K562 (cell line): ENCODE results near the gene KRT39. TPM values are rescaled to one million over a fixed set of nuclear protein-coding genes. Genes with fewer than 3 reads are reported as not detected.

Experiments
- ATAC-seq: fragments of 200-7000 bp; cut with Tn5 transposase; 3 replicates; pipeline ENCODE4 v1.9.1; 2020; ENCODE audit warnings: moderate library complexity
- BruUV-seq: library from RNA; stranded (reverse); fragments of 400-500 nt; replicated peaks from 2 replicates; lab custom pipeline; 2021; lab: Mats Ljungman, UMichigan
- CTCF ChIA-PET: fragments of 300-600 bp; formaldehyde crosslinking; extraction: SDS; loops from one replicate; lab custom pipeline; 2021; ENCODE audit warnings: low intra/inter-chr PET ratio; lab: Yijun Ruan, JAX
- POLR2A ChIA-PET: fragments of 300-600, 350-650 bp; sonication (Branson Sonifier 250); formaldehyde crosslinking; extraction: SDS; loops from one replicate; lab custom pipeline; 2021; ENCODE audit warnings: antibody characterized with exemption, inconsistent platforms; lab: Yijun Ruan, JAX
- DNase-seq, 4 experiments: peaks; one replicate each; pipeline versions ENCODE4 v3.0.0 to v3.0.0-alpha.2; 2011 to 2018; ENCODE audit warnings: low spot score in 3 of 4, mixed read lengths in 3 of 4; ENCODE audit errors: extremely low read depth in 1 of 4
- FAIRE-seq: peaks from 2 replicates; lab custom pipeline; 2011; peaks lifted over from hg19 to GRCh38; lab: Jason Lieb, UNC
- H2AFZ ChIP-seq: 2 replicates; pipeline ENCODE4 v1.6.0; 2011; ENCODE audit warnings: low read depth, low read length, control low read depth, inconsistent platforms
- H3K27ac ChIP-seq: fragments of 200-600 bp; 3 replicates; pipeline ENCODE4 v1.8.0; 2011; ENCODE audit warnings: low read depth, mild to moderate bottlenecking, control low read depth, inconsistent platforms, low read length, moderate library complexity, mixed read lengths; ENCODE audit errors: extremely low read depth
- H3K27me3 ChIP-seq, 2 experiments: fragments of 300-600 bp in 1 of 2; 2 replicates in 1 of 2; 3 replicates in 1 of 2; pipeline versions ENCODE4 v1.6.0 to v1.8.0; 2011; ENCODE audit warnings: inconsistent platforms in 2 of 2, low read length in 2 of 2, mild to moderate bottlenecking in 1 of 2, mixed read lengths in 1 of 2, moderate library complexity in 1 of 2; ENCODE audit not compliant: control insufficient read depth in 2 of 2, insufficient read depth in 2 of 2
- H3K36me3 ChIP-seq: fragments of 300-600 bp; 3 replicates; pipeline ENCODE4 v1.8.0; 2011; ENCODE audit warnings: mild to moderate bottlenecking, low read length, inconsistent platforms; ENCODE audit not compliant: control insufficient read depth, insufficient read depth
- H3K4me1 ChIP-seq, 2 experiments: fragments of 200-600 bp in 1 of 2; replicated peaks in 1 of 2; 2 replicates in 1 of 2; 3 replicates in 1 of 2; pipeline versions ENCODE4 v1.5.1 to v1.8.0; 2011; ENCODE audit warnings: inconsistent platforms in 2 of 2, low read length in 2 of 2, mild to moderate bottlenecking in 1 of 2, mixed read lengths in 1 of 2, moderate library complexity in 1 of 2; ENCODE audit not compliant: control insufficient read depth in 2 of 2, insufficient read depth in 2 of 2
- H3K4me2 ChIP-seq: 2 replicates; pipeline ENCODE4 v1.6.1; 2011; ENCODE audit warnings: low read length, control low read depth, inconsistent platforms, mixed read lengths; ENCODE audit not compliant: insufficient read depth
- H3K4me3 ChIP-seq: fragments of 200-600 bp; sonication (generic), shearing (Covaris generic); 2 replicates; pipeline ENCODE4 v1.5.1; 2016; ENCODE audit warnings: control low read depth, inconsistent platforms
- H3K79me2 ChIP-seq: fragments of 200-600 bp; 3 replicates; pipeline ENCODE4 v1.8.0; 2011; ENCODE audit warnings: low read length, inconsistent platforms; ENCODE audit not compliant: control insufficient read depth, insufficient read depth
- H3K9ac ChIP-seq, 2 experiments: 2 replicates each; pipeline versions ENCODE4 v1.6.0 to v1.6.1; 2011; ENCODE audit warnings: low read depth in 2 of 2, low read length in 2 of 2, control low read depth in 1 of 2, inconsistent platforms in 1 of 2, mild to moderate bottlenecking in 1 of 2, mixed read lengths in 1 of 2; ENCODE audit not compliant: insufficient read depth in 1 of 2
- H3K9me1 ChIP-seq: one replicate; pipeline ENCODE4 v1.6.0; 2011; ENCODE audit warnings: inconsistent platforms, mild to moderate bottlenecking, low read length, moderate library complexity; ENCODE audit not compliant: control insufficient read depth, insufficient read depth
- H3K9me3 ChIP-seq: replicated peaks from 2 replicates; pipeline ENCODE4 v1.5.1; 2011; ENCODE audit warnings: low read depth, low read length, inconsistent platforms; ENCODE audit not compliant: control insufficient read depth, insufficient read depth
- H4K20me1 ChIP-seq: replicated peaks from 2 replicates; pipeline ENCODE4 v1.6.1; 2011; ENCODE audit warnings: low read length, inconsistent platforms, mixed read lengths; ENCODE audit not compliant: control insufficient read depth, insufficient read depth
- CHD4 ChIP-seq: fragments of 200-600 bp; sonication (generic); IDR thresholded peaks from 3 replicates; pipeline ENCODE4 v1.6.1; 2012; ENCODE audit warnings: low read depth, mild to moderate bottlenecking, mixed read lengths, low read length, inconsistent platforms; ENCODE audit not compliant: insufficient read depth, insufficient replicate concordance, poor library complexity, severe bottlenecking
- CXXC5 ChIP-seq: fragments of 250-450 bp; sonication (Bioruptor Pico); IDR thresholded peaks from 2 replicates; pipeline ENCODE4 v1.8.0; 2022; ENCODE audit warnings: inconsistent platforms, mild to moderate bottlenecking, moderate library complexity
- ZNF24 ChIP-seq: fragments of 450-650 bp; IDR thresholded peaks from 2 replicates; pipeline ENCODE4 v1.6.1; 2016
- ZNF408 ChIP-seq: fragments of 250-450 bp; sonication (Bioruptor Pico); IDR thresholded peaks from 2 replicates; pipeline ENCODE4 v1.4.0; 2020; ENCODE audit warnings: low read depth, mild to moderate bottlenecking, moderate library complexity
- ZNF589 ChIP-seq: fragments of 200-800 bp; sonication (Bioruptor generic); IDR thresholded peaks from 2 replicates; pipeline ENCODE4 v1.6.1; 2016; ENCODE audit warnings: low read depth, missing genetic modification characterization, missing compliant biosample characterization
- WGBS: fragments of 100-300 bp; shearing (Covaris generic); methylation state at CpG from one replicate; pipeline ENCODE4 v1.1.6; 2016; ENCODE audit warnings: low coverage, mixed read lengths; ENCODE audit not compliant: insufficient coverage; ENCODE audit errors: missing lambda C conversion rate; 5-methylcytosine and 5-hydroxymethylcytosine counted together
- in situ Hi-C: fragments of 300-500 bp; cut with MboI; formaldehyde crosslinking; loops from 4 replicates; pipeline ENCODE4 v1.15.0; 2018; ENCODE audit warnings: inconsistent platforms, mixed read lengths
- intact Hi-C: fragments of 100-400 bp; cut with micrococcal nuclease; formaldehyde crosslinking; loops from 2 replicates; pipeline ENCODE4 v1.14.2; 2022
- polyA plus RNA-seq, 8 experiments: library from polyadenylated mRNA; depleted of rRNA in 4 of 8; stranded (reverse) in 5 of 8; unstranded in 3 of 8; fragments of >200 nt; fragmentation: Nextera tagmentation in 2 of 8; fragmentation: Illumina TruSeq in 1 of 8; extraction: Ambion mirVana in 2 of 8; extraction: Trizol in 1 of 8; gene quantifications; 2 replicates each; pipeline versions ENCODE4 v1.2.1 to v1.2.3, GENCODE V29; 2011 to 2014; ENCODE audit warnings: inconsistent platforms in 1 of 8, missing spikeins in 1 of 8
- total RNA-seq, 7 experiments: library from RNA; depleted of rRNA in 6 of 7; stranded (reverse); fragments of >200 nt in 6 of 7; fragmentation: Illumina TruSeq in 2 of 7; extraction: Trizol in 2 of 7; gene quantifications; 2 replicates each; pipeline versions ENCODE4 v1.2.1 to v1.2.3, GENCODE V29; 2011 to 2021; ENCODE audit warnings: low replicate concordance in 1 of 7

KRT39 gene
- total and polyA plus RNA-seq, 9 of the 15 experiments (the other 6 are each of a cell fraction or from before 2014, with no cell fraction given): not detected

- TF ChIP-seq ZNF408 (CRISPR knock-in tag) (no peak), ZNF589 (CRISPR knock-in tag) (no peak), ZNF24 (no peak)
Observed at GRCh38 chr17:40912486-40913210, 54.1 kb downstream of the KRT39 start (continued).

GRCh38 chr17:40910441-40910841 lies 56.3 kb downstream of the KRT39 start:
- FAIRE-seq (no peak), ATAC-seq (no peak), DNase-seq (no peak)
- WGBS: 0% methylated on average over 3 of the region's 3 CpGs
- TF ChIP-seq CHD4 (no peak), CXXC5 (no peak)
- Histone ChIP-seq H3K4me3 (no peak overlapping the region), H3K4me1 (no peaks in the 10 kb centered on the region), H3K4me2 (no peak overlapping the region), H2AFZ (no peak overlapping the region), H3K36me3 (no peaks in the 10 kb centered on the region), H3K9me1 (no peaks in the 10 kb centered on the region), H3K9ac (no peak overlapping the region), H3K9me3 (no peaks in the 10 kb centered on the region), H3K27me3 (peaks cover 23 to 30% of the 10 kb centered on the region in 2 experiments), H3K79me2 (no peaks in the 10 kb centered on the region), H3K27ac (no peak overlapping the region), H4K20me1 (no peaks in the 10 kb centered on the region)
- no TSS peak for BruUV-seq
- intact Hi-C loops: no loop called here
- in situ Hi-C loops: no loop called here
- ChIA-PET POLR2A (interaction anchor here (0.6 kb wide), 1 partner anchor 22 kb away, joined by 3 read pairs; no protein-coding TSS in a partner anchor), CTCF (interaction anchor here (0.9 to 3.8 kb wide), 5 partner anchors 374 to 752 kb away, joined by 3 to 36 read pairs (median 22); no protein-coding TSS in a partner anchor)
